Muscle layer of duodenum (tissue), 2 donors: ENCODE data around the gene DHRS7B.

Experiments used
- H3K27ac ChIP-seq: one replicate; pipeline ENCODE4 v1.7.0; 2013; ENCODE audit warnings: mild to moderate bottlenecking, low read length
- H3K27me3 ChIP-seq: one replicate; pipeline ENCODE4 v1.7.0; 2013; ENCODE audit warnings: low read depth, mild to moderate bottlenecking, control low read depth, low read length
- H3K36me3 ChIP-seq, 2 donors: one replicate each; pipeline ENCODE4 v1.7.0; 2013; ENCODE audit warnings: low read length in 2 of 2, control low read depth in 1 of 2, mild to moderate bottlenecking in 1 of 2; ENCODE audit not compliant: insufficient read depth in 2 of 2, control insufficient read depth in 1 of 2
- H3K4me1 ChIP-seq, 2 donors: one replicate each; pipeline ENCODE4 v1.7.0; 2013; ENCODE audit warnings: low read length in 2 of 2, mild to moderate bottlenecking in 2 of 2, control low read depth in 1 of 2, moderate library complexity in 1 of 2; ENCODE audit not compliant: insufficient read depth in 2 of 2, control insufficient read depth in 1 of 2
- H3K4me3 ChIP-seq, 2 donors: one replicate each; pipeline ENCODE4 v1.7.0; 2013; ENCODE audit warnings: low read length in 2 of 2, low read depth in 1 of 2, mild to moderate bottlenecking in 1 of 2
- H3K9me3 ChIP-seq, 2 donors: one replicate each; pipeline ENCODE4 v1.7.0; 2013; ENCODE audit warnings: low read length in 2 of 2, control low read depth in 1 of 2, mild to moderate bottlenecking in 1 of 2; ENCODE audit not compliant: control insufficient read depth in 1 of 2
- donor health status: healthy.

Gene DHRS7B

DNA sequence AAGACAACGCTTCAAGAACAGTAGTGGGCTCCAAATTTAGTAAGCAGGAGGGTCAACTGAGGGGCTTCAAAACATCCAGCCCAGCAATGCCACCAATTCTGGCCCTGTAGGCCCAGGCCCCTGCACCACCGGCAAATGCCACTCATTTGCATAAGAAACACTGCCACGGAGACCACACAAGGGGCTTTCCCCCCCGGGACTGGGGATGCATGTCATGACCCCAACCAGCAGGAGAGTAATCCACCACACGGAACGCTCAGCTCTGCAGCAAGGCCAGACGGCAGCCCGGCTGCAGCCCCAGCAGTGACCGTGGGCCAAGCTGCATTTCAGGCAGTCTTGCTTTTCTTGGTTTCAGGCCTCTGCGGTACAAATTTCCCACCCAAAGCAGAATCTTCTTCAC, 73.1 kb downstream of the DHRS7B start:
- H3K27me3 ChIP-seq: no peaks in the 10 kb centered on the region
- peaks cover 0 to 27% of the 10 kb centered on the region in 2 donors for H3K4me1 ChIP-seq
- H3K4me3 ChIP-seq: no peak overlapping the region
- no peaks in the 10 kb centered on the region for H3K9me3 ChIP-seq
- no peak overlapping the region for H3K27ac ChIP-seq
- peaks cover 8 to 27% of the 10 kb centered on the region in 2 donors for H3K36me3 ChIP-seq

DNA sequence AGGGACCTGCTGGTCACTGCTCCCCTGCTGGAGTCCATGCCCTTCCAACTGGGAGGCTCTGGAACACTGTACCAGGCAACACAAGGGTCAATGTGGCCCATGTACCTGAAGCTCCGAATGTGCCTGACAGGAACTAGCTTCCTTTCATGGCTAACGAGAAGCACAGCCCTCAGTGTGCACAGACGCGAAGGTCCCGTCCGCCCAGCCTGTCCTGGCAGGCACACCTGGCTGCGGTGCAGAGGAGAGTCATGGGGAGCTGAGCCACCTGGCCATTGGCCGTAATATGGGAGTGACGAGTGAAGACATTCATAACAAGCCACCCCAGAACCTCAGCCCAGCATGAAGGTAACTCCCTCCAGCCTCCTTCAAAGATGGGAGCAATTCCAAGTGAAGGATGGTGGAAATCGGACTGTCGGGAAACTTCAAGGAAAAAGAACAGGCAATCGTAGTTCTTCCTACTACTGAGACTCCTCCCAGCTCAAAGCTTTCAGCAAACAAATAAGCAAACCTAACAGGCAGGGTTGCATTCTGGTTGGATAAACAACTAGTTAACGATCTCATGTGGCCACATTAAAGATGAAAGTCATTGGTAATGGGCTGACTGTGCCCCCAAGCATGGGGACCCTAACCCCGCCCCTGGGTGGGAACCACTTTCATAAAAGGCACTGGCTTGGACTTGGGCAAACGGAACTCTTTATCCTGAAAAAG, 74.0 kb downstream of the DHRS7B start:
- peaks cover 0 to 32% of the 10 kb centered on the region in 2 donors for H3K4me1 ChIP-seq
- H3K27ac ChIP-seq: no peak overlapping the region
- no peaks in the 10 kb centered on the region for H3K9me3 ChIP-seq
- H3K27me3 ChIP-seq: no peaks in the 10 kb centered on the region
- H3K36me3 ChIP-seq: peaks cover 8 to 27% of the 10 kb centered on the region in 2 donors
- H3K4me3 ChIP-seq: no peak overlapping the region

DNA sequence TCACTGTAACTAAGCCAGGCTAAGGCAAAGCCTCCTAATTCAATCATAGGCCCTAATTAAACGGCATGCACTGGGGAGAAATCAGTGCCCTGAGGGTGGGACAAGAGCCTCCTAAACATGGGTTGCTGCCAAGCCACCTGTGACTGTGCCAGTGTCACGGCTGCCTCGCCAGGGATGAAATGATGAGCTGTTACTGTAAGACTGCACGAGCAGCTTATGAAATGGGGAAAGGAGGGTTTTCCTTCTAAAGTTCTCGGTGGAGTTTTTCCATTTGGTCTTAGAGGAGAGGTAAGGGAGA, 74.5 kb downstream of the DHRS7B start:
- Histone ChIP-seq H3K27me3 (no peaks in the 10 kb centered on the region), H3K9me3 (no peaks in the 10 kb centered on the region), H3K27ac (no peak overlapping the region), H3K36me3 (peaks cover 8 to 27% of the 10 kb centered on the region in 2 donors), H3K4me3 (no peak overlapping the region), H3K4me1 (peaks cover 0 to 32% of the 10 kb centered on the region in 2 donors)

DNA sequence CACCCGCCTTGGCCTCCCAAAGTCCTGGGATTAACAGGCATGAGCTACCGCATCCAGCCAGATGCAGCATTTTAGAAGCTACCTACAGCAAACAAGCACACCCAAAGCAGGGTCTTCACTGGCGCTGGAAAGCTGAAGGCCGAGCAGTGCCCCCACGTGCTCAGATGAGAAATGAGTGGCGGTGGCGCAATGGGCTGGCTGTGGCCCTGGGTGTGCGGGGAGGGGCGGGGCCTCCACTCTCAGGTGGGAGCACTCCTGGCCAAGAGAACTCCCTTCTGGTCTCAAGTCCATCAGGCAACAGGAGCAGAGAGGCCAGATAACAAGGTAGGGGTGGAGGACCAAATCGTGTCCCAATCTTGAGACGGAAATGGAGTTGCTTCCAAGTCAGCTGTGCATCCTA, 75.1 kb downstream of the DHRS7B start:
- H3K4me1 ChIP-seq: peaks cover 0 to 32% of the 10 kb centered on the region in 2 donors
- no peak overlapping the region for H3K27ac ChIP-seq
- no peak overlapping the region for H3K4me3 ChIP-seq
- H3K9me3 ChIP-seq: no peaks in the 10 kb centered on the region
- no peaks in the 10 kb centered on the region for H3K27me3 ChIP-seq
- peaks cover 8 to 21% of the 10 kb centered on the region in 2 donors for H3K36me3 ChIP-seq

DNA sequence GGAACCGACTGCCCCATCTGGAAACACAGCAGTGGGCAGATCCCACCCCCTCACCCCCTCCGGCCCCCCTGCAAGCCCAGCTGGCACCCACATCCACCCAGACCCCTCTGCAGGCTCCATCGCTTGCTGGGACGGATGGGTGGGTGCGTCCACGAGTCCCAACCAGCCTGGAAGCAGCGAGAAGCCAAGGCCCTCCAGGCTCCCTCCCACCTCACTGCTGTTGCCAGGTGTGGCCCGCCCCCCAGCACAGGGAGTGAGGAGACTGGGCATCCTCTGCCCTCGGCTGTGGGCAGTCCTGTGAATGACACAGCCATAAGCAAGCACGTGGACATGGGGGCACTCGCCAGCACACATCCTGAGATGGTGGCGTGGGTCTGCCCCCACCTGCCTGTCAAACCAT, 75.7 kb downstream of the DHRS7B start:
- Histone ChIP-seq H3K4me1 (peaks cover 0 to 32% of the 10 kb centered on the region in 2 donors), H3K4me3 (no peak overlapping the region), H3K9me3 (no peaks in the 10 kb centered on the region), H3K27me3 (no peaks in the 10 kb centered on the region), H3K27ac (no peak overlapping the region), H3K36me3 (peaks cover 2 to 15% of the 10 kb centered on the region in 2 donors)

DNA sequence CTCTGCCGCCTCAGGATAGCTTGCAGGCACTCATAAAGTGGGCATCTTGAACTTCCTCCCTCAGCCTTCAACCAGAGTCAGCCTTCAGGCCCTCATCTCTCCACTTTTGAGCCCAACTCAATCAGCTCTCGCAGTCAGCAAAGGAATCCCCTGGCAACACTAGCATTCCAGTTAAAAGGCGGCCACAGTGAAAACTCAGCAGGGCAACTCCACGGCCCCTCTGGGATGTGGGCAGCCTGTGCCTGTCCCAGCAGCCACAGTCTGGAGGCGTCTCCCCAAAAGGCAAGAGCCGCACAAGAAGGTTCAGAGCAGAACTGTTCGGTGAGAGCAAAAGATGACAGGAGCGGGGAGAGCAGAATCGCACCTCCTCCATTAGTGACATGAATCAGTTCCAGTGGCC, 78.2 kb downstream of the DHRS7B start:
- Histone ChIP-seq H3K4me1 (peaks cover 0 to 30% of the 10 kb centered on the region in 2 donors), H3K27ac (no peak overlapping the region), H3K36me3 (peaks cover 10 to 11% of the 10 kb centered on the region in 2 donors), H3K4me3 (no peak overlapping the region), H3K27me3 (no peaks in the 10 kb centered on the region), H3K9me3 (no peaks in the 10 kb centered on the region)

DNA sequence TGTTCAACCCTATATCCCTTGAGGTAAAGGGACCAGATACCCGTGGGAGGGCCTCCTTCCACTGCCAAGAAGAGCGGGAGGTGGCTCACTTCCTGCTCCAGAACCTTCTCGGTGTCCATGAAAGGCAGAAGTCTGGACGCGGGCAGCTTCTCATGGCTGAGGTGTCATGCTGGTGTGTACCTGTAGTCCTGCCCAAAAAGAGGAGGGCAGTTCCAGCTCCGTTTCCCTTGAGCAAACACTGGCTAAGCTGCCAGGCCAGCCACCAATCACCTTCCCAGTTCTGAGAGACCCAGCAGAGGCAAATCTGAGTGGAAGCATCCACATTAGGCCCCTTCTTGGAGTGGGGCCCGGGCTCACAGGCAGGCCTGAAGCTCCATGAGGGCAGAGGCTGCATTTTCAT, 81.6 kb downstream of the DHRS7B start:
- H3K4me1 ChIP-seq: peaks cover 15 to 50% of the 10 kb centered on the region in 2 donors
- peaks cover 20 to 22% of the 10 kb centered on the region in 2 donors for H3K36me3 ChIP-seq
- no peak overlapping the region for H3K27ac ChIP-seq
- H3K9me3 ChIP-seq: no peaks in the 10 kb centered on the region
- no peak overlapping the region for H3K4me3 ChIP-seq
- H3K27me3 ChIP-seq: no peaks in the 10 kb centered on the region

DNA sequence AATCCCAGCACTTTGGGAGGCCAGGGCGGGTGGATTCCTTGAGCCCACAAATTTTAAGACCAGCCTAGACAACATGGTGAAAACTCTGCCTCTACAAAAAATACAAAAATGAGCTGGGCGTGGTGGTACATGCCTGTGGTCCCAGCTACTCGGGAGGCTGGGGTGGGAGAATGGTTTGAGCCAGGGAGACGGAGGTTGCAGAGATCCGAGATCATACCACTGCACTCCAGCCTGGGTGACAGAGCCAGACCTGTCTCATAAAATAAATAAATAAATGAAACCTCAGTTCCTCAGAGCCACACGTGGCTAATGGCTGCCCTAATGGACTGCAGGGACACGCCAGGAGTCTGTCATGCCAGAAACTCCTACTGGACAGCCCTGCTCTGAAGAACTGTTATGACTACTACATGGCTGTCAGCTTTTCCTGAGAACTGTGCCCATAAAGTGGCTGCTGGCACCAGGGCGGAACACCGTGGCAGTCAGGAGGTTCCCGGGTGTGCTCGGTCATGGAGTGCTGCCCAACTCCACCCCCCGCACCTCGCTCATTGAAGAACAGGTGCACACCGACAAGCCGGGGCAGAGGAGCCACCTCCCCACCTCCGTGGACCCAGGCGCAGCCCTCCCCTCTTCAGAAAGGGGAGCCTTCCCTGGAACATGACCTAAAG, 82.9 kb downstream of the DHRS7B start:
- H3K36me3 ChIP-seq: peaks cover 22 to 23% of the 10 kb centered on the region in 2 donors
- H3K4me1 ChIP-seq: peaks cover 15 to 44% of the 10 kb centered on the region in 2 donors
- no peaks in the 10 kb centered on the region for H3K27me3 ChIP-seq
- no peak overlapping the region for H3K4me3 ChIP-seq
- H3K27ac ChIP-seq: no peak overlapping the region
- no peaks in the 10 kb centered on the region for H3K9me3 ChIP-seq

DNA sequence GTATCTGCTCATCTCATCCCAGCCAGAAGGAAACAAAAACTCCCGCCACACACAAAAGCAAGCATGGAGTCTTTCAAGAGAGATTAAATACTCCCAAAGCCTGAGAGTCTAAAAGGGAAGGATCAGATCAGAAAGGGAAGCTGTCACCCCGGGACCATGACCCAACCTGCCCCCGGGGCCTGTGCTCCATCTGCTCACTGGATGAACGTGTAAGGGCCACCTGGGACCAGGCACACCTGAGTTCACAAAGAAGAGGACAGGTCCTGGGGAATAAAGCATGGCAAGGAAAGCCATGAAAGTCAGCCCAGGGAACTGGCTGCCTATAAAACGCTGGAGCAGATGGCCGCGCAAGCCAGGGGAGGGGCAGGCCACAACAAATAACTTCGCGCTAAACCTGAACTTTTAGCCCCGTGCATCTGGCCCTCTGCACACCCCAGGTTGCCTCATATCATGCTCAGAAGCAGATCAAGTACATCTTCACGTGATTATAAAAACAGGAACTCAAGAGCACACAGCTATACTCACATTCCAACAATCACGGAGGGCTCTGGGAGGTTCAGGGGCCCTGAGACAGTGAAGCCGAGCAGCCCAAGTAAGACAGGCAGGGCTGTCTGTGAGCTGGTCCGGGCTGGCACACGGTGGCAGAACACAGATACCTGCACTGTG, 83.8 kb downstream of the DHRS7B start:
- Histone ChIP-seq H3K9me3 (no peaks in the 10 kb centered on the region), H3K27ac (peak overlapping the region; percentile 16), H3K36me3 (peaks cover 22 to 23% of the 10 kb centered on the region in 2 donors), H3K4me3 (no peak overlapping the region), H3K4me1 (peaks cover 15 to 44% of the 10 kb centered on the region in 2 donors), H3K27me3 (no peaks in the 10 kb centered on the region)

DNA sequence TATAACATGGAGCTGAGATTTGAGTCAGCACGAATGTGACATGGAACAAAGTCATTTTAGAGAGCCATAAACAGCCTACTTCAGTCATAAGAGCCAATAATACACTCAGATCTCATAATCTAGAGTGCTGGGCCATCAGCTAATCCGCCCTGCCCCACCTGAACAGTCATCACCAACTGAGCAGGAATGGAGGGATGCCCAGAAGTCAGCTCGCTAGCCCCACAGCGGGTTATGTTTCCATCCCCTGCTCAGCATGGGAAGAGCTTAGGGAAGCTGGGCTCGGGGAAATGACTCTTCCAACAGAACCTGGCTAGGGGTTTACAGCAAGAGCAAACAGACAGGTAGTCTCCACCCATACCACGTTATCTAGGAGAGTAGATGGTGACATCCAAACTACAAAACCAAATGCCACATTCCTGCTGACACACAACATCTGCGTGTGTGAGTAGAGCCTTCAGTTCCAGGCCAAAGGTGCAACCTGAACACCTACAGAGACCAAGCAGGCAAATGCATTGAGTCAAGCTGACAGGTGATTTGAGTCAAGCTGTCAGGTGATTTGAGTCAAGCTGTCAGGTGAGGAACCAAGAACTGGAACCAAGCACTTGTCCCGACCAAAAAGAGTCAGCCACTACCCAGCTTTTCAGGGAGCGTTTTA, 85.2 kb downstream of the DHRS7B start:
- H3K4me3 ChIP-seq: peak overlapping the region; percentile 75 to 99

More for the DNA sequence above, 85.2 kb downstream of the DHRS7B start:
- H3K9me3 ChIP-seq: no peaks in the 10 kb centered on the region
- no peak overlapping the region for H3K27ac ChIP-seq
- peaks cover 15 to 45% of the 10 kb centered on the region in 2 donors for H3K4me1 ChIP-seq
- peaks cover 22 to 23% of the 10 kb centered on the region in 2 donors for H3K36me3 ChIP-seq
- H3K27me3 ChIP-seq: no peaks in the 10 kb centered on the region
